ENCODE data around the gene BAG2. TPM values are rescaled to one million over a fixed set of nuclear protein-coding genes. Genes with fewer than 3 reads are reported as not detected.

Gene BAG2
- total RNA-seq, 1 experiment from 2014 or later: 12.3 TPM

DNA sequence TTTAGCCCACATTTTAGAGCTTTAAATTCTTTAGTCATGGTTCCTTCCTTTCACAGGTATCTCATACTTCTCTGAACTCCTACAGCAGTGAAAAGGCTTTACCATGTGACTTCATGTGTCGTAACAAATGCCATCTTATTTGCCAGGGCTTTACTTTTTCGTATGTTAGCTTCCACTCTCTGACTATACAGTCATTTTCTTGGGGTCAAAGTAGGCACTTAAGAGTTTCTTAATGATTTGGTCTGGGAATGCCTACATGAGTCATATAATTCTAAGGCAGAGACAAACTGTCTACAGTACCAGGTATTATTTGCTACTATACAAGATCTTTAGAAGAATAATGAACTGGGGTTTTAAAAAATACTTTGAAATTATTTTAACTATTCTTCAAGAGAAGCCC, 35.0 kb downstream of the BAG2 start:
- H3K27me3 ChIP-seq: no peaks in the 10 kb centered on the region
- H3K9me3 ChIP-seq: no peaks in the 10 kb centered on the region
- peaks cover 7% of the 10 kb centered on the region for H3K36me3 ChIP-seq
- no peak for DNase-seq
- no peak overlapping the region for H3K4me3 ChIP-seq

DNA sequence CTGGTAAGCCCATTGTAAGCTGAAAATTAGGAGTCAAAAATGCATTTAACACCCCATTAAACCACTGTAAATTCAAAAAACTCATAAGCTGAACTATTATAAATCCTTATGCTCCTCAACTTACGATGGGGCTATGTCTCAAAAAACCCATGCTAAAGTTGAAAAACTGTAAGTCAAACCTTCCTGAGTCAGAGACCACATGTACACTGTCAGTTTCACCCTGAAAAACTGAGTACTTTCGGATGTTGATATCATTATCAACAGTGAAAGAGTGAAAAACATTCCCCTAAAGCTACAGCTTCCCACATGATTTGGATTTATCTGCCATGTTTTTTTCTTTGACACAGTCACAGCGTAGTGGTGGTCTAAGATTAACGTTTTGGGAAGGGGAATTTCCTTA, 35.7 kb downstream of the BAG2 start:
- Histone ChIP-seq H3K27me3 (no peaks in the 10 kb centered on the region), H3K4me3 (no peak overlapping the region), H3K36me3 (peaks cover 7% of the 10 kb centered on the region), H3K9me3 (no peaks in the 10 kb centered on the region)
- DNase-seq: no peak

DNA sequence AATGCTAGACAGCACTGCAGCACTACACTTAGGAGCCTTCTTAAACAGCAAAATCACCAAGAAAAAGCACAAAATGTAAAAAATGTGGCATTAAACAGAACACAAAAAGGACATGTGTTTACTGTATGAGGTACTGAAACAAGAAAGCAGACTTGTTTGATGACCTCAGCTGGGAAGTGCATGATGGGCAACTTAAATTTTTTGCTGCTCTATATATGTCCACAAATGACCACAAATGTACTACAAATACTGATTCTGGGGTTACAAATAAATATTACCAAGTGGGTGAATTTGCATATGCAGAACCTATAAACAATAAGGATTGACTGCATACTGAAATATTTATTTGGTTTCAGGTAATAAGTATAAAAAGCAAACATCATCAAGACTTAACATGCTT, 36.9 kb downstream of the BAG2 start:
- no peak for DNase-seq
- H3K36me3 ChIP-seq: peaks cover 7% of the 10 kb centered on the region
- H3K27me3 ChIP-seq: no peaks in the 10 kb centered on the region
- H3K4me3 ChIP-seq: no peak overlapping the region
- H3K9me3 ChIP-seq: no peaks in the 10 kb centered on the region

DNA sequence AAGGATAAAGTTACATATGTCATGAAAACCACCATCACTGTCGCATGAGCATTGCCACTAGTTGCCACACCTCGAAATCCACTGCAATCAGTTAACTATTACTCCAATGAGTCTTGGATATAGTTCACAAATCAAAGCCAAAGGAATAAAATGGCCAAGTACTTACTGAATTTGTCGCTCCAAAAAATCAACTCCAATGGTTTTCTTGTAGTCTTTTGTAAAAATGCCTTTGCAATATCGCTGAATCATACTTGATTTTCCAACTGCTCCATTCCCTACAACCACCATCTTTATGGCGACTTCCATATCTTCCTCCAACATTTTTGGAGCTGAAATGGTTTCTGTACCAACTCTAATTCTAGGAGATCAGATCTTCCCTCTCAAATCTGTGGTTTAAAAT, 37.9 kb downstream of the BAG2 start:
- H3K36me3 ChIP-seq: peaks cover 12% of the 10 kb centered on the region; the same call in 1 of the 2 replicates
- 0 out of 2 replicates have a peak, but pooled peaks cover under 1% of the 10 kb centered on the region for H3K9me3 ChIP-seq
- no peaks in the 10 kb centered on the region for H3K27me3 ChIP-seq
- DNase-seq: no peak
- no peak overlapping the region for H3K4me3 ChIP-seq

DNA sequence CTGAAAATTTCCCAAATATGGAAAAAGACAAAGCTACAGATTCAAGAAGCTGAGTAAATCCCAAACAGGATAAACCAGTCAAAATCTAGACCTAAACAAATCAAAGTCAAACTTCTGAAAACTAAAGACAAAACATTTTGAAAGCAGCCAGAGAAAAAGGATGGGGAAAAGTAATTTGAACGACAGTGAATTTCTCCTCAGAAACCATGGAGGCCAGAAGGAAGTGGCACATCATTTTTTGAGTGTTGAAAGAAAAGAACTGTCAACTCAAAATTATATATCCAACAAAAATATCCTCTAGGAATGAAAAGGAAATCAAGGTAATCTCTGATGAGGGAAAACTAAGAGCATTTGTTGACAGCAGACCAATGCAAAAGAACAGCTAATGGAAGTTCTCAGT, 43.1 kb downstream of the BAG2 start:
- peaks cover 22% of the 10 kb centered on the region for H3K36me3 ChIP-seq
- H3K4me3 ChIP-seq: no peak overlapping the region
- no peak for DNase-seq
- H3K9me3 ChIP-seq: peaks cover 13% of the 10 kb centered on the region
- H3K27me3 ChIP-seq: no peaks in the 10 kb centered on the region

DNA sequence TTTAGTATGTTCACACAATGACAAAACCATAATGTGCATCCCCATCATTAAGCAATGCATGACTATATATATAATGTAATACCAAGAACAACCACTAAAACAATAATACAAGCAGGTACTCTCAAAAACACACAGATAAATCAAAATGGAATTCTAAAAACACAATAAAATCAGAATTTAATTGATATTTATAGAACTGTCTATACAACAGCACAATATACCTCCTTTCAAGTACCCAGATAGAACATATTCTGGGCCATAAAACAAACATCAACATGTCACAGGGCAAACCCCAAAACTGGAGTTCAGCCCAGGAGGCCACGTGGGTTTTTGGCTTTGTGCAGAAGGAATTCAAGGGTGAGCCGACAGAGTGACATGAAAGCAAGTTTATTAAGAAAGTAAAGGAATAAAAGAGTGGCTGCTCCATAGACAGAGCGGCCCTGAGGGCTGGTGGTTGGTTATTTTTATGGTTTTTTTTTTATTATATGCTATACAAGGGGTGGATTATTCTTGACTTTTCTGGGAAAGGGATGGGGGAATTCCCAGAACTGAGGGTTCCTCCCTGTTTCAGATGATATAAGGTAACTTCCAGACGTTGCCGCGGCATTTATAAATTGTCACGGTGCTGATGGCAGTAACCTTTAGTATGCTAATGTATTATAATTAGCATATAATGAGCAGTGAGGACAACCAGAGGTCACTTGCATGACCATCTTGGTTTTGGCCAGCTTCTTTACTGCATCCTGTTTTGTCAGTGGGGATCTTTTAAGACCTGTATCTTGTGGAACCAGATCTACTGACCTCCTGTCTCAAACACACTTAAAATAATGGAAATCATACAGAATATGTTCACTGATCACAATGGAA, 44.3 kb downstream of the BAG2 start:
- Histone ChIP-seq H3K9me3 (peaks cover 17% of the 10 kb centered on the region), H3K4me3 (no peak overlapping the region), H3K27me3 (no peaks in the 10 kb centered on the region), H3K36me3 (peaks cover 22% of the 10 kb centered on the region)
- DNase-seq: peak; percentile 50

DNA sequence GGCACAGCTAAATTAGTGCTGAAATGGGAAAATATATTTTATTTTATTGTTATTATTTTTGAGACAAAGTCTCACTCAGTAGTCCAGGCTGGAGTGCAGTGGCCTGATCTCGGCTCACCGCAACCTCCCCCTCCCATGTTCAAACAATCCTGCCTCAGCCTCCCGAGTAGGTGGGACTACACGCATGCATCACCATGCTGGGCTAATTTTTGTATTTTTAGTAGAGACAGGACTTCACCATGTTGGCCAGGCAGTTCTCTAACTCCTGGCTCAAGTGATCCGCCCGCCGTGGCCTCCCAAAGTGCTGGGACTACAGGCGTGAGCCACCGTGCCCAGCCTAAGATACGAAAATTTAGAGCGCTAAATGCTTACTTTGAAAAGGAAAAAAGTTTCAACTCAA, 45.1 kb downstream of the BAG2 start:
- peaks cover 17% of the 10 kb centered on the region for H3K9me3 ChIP-seq
- no peak overlapping the region for H3K4me3 ChIP-seq
- no peak for DNase-seq
- H3K27me3 ChIP-seq: no peaks in the 10 kb centered on the region
- peaks cover 22% of the 10 kb centered on the region for H3K36me3 ChIP-seq

DNA sequence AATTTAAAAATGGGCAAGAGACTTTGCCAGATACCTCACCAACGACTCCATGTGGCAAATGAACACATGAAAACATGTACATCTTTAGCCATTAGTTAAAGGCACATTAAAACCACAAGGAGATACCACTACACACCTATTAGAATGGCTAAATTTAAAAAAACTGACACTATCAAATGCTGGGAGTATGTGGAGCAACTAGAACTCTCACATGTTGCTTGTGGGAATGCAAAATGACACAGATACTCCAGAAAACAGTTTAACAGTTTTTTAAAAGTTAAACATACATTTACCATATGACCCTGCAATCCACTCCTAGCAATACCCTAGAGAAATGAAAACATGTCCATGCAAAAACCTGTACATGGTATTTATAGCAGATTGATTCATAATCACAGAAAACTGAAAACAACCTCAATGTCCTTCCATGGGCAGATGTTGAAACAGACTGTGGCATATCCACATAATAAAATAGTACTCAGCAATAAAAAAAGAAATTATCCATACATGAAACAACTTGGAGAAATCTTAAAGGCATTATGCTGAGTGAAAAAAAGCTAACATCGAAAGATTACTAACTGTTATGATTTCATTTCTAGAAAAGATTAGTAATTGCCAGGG, 48.1 kb downstream of the BAG2 start:
- Histone ChIP-seq H3K36me3 (peaks cover 13% of the 10 kb centered on the region), H3K27me3 (no peaks in the 10 kb centered on the region), H3K4me3 (peak overlapping the region; percentile 84), H3K9me3 (peaks cover 14% of the 10 kb centered on the region)
- DNase-seq: no peak

DNA sequence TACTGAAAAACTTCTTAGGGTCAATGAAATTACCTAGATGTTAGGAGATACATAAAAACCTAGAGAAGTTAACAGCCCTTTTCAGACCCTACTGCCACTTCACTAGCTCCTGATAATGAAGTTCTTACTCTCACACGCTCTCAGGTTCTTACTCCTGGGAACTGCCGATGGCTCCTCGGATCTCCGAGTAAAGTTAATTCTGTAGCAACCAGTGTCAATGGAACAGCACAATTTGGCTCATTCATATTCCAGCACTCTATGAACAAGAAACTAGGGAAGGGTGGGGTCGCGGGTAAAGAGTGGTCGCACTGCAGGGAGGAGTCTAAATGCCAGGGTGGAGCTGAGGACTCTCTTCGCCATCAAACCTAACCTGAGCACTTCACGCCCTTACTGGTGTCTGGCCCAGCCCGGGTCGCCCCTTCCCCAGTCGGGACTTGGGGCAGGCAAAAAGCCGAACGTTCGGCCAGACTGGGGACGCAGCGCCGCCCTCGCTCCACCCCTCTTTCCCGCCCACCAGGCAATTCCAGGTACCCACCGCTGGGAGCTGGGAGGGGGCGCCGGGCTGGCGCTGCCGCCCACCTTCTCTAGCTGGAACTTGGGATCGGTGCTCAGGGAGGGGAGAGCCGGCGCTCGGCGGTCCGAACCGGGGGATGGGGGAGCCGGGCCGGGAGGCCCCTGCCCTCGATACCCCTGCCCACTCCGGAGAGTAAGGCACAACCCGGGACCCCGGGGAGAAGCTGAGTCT, 49.2 kb downstream of the BAG2 start:
- Histone ChIP-seq H3K9me3 (peaks cover 6% of the 10 kb centered on the region), H3K36me3 (0 out of 2 replicates have a peak, but pooled peaks cover 4% of the 10 kb centered on the region), H3K27me3 (no peaks in the 10 kb centered on the region), H3K4me3 (peak overlapping the region; percentile 84)
- peak; percentile 54 for DNase-seq

DNA sequence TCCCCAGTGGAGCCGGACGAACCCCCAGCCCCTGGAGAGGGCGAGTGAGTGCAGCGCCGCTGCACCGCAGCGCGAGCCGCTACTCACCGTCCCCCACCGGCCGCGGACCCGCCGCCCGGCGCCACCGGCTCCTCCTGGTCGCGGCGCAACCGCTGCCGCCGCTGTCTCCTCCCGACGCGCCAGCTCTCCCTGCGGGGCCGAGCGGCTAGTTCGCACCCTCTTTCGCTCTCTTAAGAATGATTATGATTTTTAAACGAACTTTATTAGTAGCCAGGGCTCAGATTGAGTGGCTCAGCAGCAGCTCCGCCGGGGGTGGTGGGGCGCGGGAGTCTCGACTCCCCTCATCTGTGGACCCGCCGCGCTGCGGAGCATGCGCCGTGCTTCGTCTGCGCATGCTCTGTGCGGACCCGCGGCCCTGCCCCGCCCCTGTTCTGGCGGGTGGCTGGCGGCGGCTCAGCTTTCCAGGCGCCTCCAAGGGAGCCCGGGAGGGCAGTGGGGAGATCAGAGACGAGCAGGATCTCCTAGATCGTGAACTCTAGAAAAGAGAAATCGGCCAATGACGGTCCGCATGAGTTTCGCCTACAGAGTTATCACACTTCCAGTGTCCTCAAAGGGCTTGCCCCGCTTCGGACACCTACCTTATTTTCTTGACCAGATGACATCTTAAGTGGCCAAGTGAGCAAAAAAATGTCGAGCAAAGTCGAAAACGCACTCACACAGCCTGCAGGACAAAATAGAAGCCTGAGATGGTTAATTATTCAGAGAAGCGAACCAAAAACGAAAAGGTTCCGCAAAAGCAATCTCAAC, 50.0 kb downstream of the BAG2 start, which contains the start of gene RAB23:
TSS of gene RAB23 (minus strand) at position 372 of the 807 bp plus-strand sequence. CDS start 11,927 bp downstream, outside the sequence.
- peak; percentile 78 for DNase-seq
- 0 out of 2 replicates have a peak, but pooled peaks cover 4% of the 10 kb centered on the region for H3K36me3 ChIP-seq

DNA sequence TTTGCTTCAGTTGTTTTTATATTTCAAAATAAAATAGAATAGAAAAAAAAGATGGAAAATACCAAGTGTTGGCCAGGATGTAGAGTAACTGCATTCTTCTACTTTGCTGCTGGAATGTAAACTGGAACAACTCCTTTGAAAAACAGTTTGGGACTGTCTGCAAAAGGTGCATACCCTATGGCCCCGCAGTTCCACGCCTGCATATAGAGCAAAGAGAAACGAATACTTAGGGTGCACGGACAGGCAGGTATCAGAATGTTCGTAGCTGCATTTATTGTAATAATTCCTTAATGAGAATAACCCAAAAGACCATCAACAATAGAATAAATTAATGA, 50.6 kb downstream of the BAG2 start:
- Histone ChIP-seq H3K9me3 (peaks cover 6% of the 10 kb centered on the region), H3K27me3 (no peaks in the 10 kb centered on the region), H3K36me3 (0 out of 2 replicates have a peak, but pooled peaks cover 3% of the 10 kb centered on the region), H3K4me3 (peak overlapping the region; percentile 84)
- no peak for DNase-seq

More for the DNA sequence above, 50.0 kb downstream of the BAG2 start, which contains the start of gene RAB23:
- Histone ChIP-seq H3K4me3 (peak within 1 kb of the TSS; percentile 84), H3K9me3 (peaks cover 6% of the 10 kb centered on the region), H3K27me3 (no peaks in the 10 kb centered on the region)

DNA sequence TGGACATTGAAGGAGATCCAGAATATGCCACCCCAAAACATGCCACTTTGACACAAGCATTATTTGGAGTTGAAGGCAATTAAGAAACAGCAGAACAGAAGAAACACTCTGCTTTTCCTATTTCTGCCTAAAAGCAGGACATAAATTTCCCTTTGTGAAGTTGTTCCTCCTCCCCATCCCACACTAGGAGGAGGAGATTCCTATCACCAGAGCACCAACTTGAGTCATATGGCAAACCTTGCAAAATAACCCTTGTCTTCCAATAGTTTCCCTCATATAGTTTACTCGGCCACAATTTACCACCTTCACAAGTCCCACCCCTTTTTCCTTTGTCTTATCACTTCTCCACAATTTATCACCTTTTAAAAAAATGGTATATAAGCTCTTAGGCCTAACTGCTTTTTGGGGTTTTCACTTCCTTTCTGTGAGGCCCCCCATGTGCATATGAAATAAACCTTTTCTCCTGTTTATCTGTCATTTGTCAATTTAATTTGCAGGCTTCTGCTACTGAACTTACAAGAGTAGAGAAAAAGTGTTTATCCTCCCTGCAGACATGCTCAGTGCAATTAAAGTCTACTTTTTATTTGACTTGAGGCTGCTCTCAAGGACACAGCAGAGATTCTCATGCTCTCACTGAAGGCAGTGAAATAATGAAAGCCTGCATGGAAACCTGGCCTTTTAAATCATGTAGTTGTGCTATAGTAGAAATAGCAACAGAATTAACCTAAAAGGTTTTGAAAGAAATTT, 52.8 kb downstream of the BAG2 start:
- DNase-seq: no peak
- Histone ChIP-seq H3K4me3 (no peak overlapping the region), H3K36me3 (no peaks in the 10 kb centered on the region), H3K27me3 (no peaks in the 10 kb centered on the region), H3K9me3 (peaks cover 6% of the 10 kb centered on the region)

DNA sequence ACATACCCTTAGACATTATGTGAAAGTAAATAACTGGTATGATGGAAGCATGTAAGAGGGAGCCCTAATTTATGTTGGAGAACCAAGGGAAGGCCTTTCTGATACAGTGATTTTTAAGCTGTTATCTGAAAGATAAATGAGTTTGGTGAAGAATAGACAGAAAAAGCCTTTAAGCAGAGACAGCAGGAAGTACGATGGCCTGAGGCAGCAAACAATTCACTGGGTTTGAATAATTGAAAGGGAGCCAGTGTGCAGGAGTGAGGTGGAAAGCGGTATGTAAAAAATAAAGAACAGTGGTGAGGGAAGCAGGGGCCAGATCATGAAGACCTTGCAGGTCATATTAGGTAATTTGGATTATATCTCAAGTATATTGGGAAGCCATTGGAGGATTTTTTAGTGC, 54.1 kb downstream of the BAG2 start:
- no peak for DNase-seq
- Histone ChIP-seq H3K27me3 (no peaks in the 10 kb centered on the region), H3K36me3 (no peaks in the 10 kb centered on the region), H3K9me3 (no peaks in the 10 kb centered on the region), H3K4me3 (no peak overlapping the region)
